ENCODE results near the gene FBXW7.

The FBXW7 gene

DNA sequence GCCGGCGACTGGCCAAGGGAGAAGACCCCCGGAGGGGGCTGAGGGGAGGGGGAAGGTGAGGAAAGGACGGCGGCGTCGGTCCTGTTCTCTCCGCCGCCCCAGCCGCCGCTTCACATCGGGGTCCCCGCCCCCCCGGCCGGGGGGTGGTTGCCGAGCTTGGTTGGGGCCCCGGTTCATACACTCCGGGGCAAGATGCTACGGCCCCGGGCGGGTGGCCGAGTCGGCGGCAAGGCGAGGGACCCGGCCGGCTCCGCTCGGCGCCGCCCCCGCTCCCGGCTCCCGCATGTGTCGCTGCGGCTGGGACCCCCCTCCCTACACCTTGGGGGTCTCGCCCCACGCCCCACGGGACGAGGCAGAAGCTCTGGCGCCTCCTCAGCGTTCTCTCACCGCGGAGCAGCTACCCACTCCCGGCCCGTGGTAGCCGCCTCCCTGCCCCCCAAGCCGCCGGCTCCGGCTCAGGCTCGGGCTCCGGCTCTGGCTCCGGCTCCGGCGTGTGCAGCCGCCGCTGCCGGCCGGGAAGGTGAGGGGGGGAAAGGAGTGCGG is 461 bp downstream of the FBXW7 start:
- no peak for DNase-seq (ENCODE audit: low read depth)
- TF ChIP-seq, protein P1, sequence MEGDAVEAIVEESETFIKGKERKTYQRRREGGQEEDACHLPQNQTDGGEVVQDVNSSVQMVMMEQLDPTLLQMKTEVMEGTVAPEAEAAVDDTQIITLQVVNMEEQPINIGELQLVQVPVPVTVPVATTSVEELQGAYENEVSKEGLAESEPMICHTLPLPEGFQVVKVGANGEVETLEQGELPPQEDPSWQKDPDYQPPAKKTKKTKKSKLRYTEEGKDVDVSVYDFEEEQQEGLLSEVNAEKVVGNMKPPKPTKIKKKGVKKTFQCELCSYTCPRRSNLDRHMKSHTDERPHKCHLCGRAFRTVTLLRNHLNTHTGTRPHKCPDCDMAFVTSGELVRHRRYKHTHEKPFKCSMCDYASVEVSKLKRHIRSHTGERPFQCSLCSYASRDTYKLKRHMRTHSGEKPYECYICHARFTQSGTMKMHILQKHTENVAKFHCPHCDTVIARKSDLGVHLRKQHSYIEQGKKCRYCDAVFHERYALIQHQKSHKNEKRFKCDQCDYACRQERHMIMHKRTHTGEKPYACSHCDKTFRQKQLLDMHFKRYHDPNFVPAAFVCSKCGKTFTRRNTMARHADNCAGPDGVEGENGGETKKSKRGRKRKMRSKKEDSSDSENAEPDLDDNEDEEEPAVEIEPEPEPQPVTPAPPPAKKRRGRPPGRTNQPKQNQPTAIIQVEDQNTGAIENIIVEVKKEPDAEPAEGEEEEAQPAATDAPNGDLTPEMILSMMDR (conservative IDR thresholded peaks at IDR 0.05; ENCODE audit: low read length), result no peak
- peak overlapping the region; percentile 72 for H3K4me3 ChIP-seq (ENCODE audit: low read length)

DNA sequence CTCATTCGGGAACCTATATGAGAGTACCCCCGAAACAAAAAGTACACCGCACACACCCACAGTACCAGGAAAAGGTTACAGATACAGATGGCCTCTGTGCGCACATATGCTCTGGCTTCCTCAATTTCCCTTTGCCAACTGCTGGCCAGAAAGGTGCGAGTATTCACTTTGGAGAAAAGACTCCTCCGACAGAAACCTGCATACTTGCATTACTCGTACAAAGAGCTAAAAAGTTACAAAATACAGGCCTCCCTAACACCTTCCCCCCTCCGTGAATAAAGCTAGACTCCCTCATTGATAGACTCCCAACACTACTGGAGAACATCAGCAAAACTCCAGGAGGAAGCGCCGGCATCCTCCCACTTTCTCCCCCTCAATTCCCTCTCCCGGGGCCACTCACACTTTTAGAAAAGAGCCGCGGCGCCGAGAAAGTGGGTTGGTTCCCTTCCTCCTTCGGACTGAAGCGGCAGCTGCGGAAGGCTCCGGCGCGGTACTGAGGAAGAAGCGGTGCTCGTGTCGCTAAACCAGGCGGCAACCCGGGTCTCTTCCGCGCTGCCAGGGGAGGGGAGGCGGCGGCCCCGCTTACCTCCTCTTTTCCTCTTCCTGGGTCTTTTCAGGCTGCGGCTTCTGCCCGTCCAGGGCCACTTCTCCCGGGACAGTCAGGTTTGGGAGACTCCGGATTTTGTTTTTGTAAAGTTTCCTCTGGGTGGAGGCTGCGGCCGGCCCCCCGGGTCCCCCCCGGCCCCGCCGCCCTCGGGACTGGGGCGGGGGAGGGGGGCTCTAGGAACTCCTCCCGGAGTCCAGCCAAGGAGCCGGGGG is 1.1 kb downstream of the FBXW7 start:
- TF ChIP-seq, protein P1 (conservative IDR thresholded peaks at IDR 0.05; ENCODE audit: low read length), result no peak
- peak; percentile 12 for DNase-seq (ENCODE audit: low read depth)
- peak overlapping the region; percentile 72 for H3K4me3 ChIP-seq (ENCODE audit: low read length)

DNA sequence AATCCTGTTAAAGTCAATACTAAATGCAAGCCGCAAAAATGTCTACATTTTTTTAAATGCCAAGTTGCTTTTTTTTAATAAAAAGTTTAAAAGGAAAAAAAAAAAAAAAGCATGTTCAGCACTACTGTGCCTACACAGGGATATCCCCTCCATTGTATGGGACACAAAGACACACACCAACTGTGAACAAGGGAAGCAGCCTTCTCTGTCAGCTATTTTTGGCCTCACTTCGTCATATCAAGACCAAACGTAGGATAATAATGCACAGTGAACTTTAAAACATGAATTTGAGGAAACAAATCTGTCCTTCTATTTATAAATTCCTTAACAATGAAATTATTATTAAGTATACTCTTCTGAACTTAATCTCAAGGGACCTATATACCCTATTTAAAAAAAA is 4.4 kb downstream of the FBXW7 start:
- no peak for DNase-seq (ENCODE audit: low read depth)
- no peak overlapping the region for H3K4me3 ChIP-seq (ENCODE audit: low read length)
- TF ChIP-seq, protein P1 (conservative IDR thresholded peaks at IDR 0.05; ENCODE audit: low read length), result no peak

DNA sequence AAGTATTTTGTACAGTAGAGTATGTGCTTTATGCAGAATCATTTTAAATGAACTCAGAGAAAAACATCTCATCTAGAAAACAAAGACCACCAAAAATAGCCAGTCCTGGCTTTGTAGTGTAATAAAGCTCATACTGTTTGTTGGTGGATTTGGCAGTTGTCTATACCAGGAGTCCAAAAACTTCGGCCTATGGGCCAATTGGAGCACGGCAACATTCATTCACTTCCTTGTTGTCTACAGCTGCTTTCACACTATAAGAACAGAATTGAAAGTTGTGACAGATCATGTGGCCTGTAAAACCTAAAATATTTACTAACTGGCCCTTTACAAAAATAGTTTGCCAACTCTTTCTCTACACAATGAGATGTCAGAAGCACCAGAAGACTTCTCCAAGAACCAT is 5.3 kb downstream of the FBXW7 start:
- no peak overlapping the region for H3K4me3 ChIP-seq (ENCODE audit: low read length)
- TF ChIP-seq, protein P1 (conservative IDR thresholded peaks at IDR 0.05; ENCODE audit: low read length), result no peak

DNA sequence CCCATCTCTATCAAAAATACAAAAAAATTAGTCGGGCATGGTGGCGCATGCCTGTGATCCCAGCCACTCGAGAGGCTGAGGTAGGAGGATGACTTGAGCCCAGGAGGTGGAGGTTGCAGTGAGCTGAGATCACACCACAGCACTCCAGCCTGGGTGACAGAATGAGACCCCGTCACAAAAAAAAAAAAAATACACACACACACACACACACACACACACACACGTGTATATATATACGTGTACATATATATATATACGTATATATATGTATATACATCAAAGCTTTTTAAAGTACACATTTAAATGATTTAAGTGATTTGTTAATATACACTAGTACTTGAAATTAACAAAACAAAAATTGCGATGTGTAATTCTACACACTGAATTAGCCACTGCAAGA is 6.0 kb downstream of the FBXW7 start:
- TF ChIP-seq, protein P1 (conservative IDR thresholded peaks at IDR 0.05; ENCODE audit: low read length), result no peak
- DNase-seq (ENCODE audit: low read depth), result no peak
- no peak overlapping the region for H3K4me3 ChIP-seq (ENCODE audit: low read length)

More for the DNA sequence above, 5.3 kb downstream of the FBXW7 start:
- no peak for DNase-seq (ENCODE audit: low read depth)

DNA sequence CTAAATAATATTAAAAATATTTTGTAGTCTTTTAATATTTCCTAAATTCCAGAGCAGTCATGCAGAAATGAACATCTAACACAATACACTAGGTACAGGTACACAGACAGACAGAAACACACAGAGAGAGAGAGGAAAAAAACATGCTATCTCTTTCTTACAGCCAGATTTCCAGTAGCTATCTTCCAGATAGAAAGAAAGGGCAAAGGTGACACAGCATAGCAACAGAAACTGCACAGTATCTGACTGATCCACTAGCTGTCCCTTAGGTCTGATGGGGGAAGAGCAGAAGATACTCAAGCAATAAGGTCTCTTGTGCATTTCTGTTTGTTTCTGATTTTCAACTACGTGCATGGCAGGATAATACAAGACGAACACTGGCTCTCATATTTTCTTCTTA is 7.8 kb downstream of the FBXW7 start:
- H3K4me3 ChIP-seq (ENCODE audit: low read length), result no peak overlapping the region
- no peak for DNase-seq (ENCODE audit: low read depth)
- TF ChIP-seq, protein P1 (conservative IDR thresholded peaks at IDR 0.05; ENCODE audit: low read length), result no peak

DNA sequence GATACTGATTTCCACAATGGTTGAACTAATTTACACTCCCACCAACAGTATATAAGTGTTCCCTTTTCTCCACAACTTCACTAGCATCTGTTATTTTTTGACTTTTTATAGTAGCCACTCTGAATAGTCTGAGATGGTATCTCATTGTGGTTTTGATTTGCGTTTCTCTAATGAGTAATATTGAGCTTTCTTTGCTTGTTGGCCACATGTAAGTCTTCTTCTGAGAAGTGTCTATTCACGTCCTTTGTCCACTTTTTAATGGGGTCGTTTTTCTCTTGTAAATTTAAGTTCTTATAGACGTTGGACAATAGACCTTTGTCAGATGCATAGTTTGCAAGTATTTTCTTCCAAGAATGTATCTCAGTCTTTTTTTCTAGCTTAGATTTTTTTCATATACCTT is 10.0 kb downstream of the FBXW7 start:
- TF ChIP-seq, protein P1 (conservative IDR thresholded peaks at IDR 0.05; ENCODE audit: low read length), result no peak
- H3K4me3 ChIP-seq (ENCODE audit: low read length), result no peak overlapping the region
- no peak for DNase-seq (ENCODE audit: low read depth)
